HG03558 (cell line): Measurements from ENCODE around the gene IRGC.

Experiments
- ATAC-seq: cut with Tn5 transposase; IDR thresholded peaks from one replicate; pipeline ENCODE4 v1.9.1; 2021; ENCODE audit warnings: moderate number of reproducible peaks; ENCODE audit not compliant: unreplicated experiment; ENCODE audit errors: extremely low read depth

IRGC gene

GRCh38 chr19:43690444-43690843 is 25.4 kb upstream of the IRGC start:
- no peak for ATAC-seq

DNA sequence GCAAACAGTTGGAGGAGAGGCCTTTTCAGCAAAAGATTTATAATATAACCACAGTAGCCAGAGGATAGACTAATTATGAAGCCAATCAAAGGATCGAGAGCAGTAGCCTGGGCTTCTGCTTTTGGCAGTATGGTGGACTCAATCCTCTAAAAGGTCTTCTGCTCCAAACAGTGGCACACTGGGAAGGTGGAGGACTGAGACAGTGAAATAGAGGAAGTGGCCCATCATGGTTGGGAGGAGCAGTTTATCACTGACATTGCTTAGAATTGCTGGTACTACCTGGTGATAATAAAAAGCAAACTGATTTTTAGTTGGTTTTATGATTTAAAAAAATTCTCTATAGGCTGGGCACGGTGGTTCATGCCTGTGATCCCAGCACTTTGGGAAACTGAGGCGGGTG is 25.0 kb upstream of the IRGC start:
- no peak for ATAC-seq

- ATAC-seq = no peak
Measured at GRCh38 chr19:43691755-43692154, 24.1 kb upstream of the IRGC start.

- no peak for ATAC-seq
Measured at GRCh38 chr19:43692385-43692784, 23.5 kb upstream of the IRGC start.

DNA sequence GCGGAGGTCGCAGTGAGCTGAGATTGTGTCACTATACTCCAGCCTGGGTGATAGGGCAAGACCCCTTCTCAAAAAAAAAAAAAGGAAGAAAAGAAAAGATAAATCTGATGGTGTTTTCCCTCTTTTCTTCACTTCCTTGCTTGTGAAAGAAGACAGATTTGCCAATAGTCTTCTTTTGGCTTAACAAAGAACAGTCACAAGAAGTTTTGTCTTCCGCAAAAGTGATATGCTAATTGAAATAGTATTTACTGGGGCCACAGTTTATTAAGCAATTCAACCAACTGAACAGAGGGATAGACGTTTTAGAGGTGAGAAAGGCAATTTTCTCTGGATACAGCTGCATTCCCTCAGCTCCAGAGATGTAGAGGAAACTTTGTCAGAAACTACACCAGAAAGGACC is 23.0 kb upstream of the IRGC start:
- no peak for ATAC-seq

DNA sequence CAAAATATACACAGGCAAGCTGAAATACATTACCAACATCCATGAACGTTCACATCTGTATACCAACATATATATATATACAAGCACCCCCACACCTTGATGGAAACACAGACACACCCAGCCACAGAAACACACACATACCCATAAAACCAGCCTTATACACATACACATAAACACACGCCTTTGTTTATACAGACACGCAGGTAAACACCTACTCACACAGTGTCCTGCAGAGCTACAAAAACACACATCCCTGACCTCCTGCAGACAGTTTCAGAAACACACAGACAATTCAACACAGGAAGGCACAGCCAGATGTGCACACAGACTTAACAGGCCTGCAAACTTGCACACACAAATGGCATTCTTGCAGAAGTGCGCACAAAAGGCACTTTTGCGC is 21.3 kb upstream of the IRGC start:
- no peak for ATAC-seq

DNA sequence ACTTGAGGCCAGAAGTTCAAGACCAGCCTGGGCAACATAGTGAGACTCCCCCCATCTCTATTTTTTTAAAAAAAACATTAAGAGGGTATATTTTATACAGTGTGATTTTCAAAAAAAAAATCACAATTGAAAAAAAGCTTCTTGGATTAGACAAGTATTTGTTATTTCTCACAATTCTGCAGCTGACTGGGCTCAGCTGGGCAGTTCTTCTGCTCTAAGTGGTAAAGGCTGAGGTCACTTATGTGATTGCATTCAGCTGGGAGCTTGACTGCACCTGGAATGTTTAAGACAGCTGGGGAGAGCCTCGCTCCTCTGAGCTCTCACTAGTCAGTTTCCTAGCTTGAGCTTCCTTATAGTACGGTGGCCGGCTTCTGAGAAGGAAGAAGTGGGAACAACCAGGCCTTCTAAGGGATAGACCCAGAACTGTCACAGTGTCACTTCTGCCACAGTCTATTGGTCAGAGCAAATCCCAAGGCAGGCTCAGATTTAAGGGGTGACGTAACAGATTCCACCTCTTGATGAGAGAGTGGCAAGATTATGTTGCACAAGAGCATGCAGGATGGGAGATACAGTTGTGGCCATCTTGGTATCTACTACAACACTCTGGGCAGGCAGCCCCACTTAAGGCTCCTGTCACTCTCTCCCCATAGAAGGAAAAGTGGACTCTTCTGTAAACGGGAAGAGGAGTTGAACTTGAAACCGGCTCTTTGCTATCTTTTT is 19.7 kb upstream of the IRGC start:
- ATAC-seq = no peak

DNA sequence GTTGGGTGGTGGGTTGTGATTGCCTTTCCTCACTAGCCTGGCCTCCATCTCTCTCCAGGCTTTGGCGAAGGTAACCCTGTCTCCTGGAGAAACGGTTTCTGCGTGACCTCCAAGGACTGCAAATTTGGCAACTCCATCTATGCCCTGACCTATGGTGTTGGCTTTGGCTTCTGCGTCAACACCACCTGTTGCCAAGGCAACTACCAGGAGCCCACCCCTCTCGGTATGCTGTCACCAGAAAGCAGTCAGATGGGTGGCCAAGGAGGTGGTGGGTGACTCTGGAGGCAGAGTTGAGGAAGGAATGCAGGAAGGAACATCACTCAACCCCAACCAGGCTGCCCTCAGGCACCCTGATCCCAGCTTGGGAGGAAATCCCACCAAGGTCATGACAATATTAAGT is 18.6 kb upstream of the IRGC start:
- ATAC-seq = no peak

GRCh38 chr19:43699506-43700394 is 16.1 kb upstream of the IRGC start:
- ATAC-seq = no peak

GRCh38 chr19:43700395-43701000 is 15.4 kb upstream of the IRGC start:
- no peak for ATAC-seq

- no peak for ATAC-seq
Measured at GRCh38 chr19:43704002-43704705, 11.7 kb upstream of the IRGC start.

- ATAC-seq = no peak
Measured at GRCh38 chr19:43705729-43706128, 10.1 kb upstream of the IRGC start.

GRCh38 chr19:43707158-43707712 is 8.6 kb upstream of the IRGC start:
- ATAC-seq = no peak

DNA sequence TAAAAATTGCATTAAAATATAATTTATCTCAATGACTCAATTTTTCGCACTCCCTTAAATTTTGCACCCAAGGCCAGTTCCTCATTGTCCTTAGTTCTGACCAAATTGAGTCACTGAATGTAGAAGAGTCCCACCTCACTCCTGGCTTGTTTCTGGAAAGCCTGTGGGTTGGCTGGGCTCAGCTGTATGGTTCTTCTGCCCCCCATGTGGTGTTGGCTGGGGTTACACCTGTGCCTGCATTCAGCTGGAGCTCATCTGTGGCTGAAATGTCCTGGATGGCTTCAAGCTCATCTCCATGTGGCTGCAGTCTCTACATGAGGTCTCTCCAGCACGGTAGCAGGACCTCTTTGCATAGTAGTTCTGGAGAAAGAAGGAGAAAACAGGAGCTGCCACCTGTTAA is 7.2 kb upstream of the IRGC start:
- ATAC-seq = no peak

GRCh38 chr19:43711751-43712355 is 4.0 kb upstream of the IRGC start:
- ATAC-seq = no peak

DNA sequence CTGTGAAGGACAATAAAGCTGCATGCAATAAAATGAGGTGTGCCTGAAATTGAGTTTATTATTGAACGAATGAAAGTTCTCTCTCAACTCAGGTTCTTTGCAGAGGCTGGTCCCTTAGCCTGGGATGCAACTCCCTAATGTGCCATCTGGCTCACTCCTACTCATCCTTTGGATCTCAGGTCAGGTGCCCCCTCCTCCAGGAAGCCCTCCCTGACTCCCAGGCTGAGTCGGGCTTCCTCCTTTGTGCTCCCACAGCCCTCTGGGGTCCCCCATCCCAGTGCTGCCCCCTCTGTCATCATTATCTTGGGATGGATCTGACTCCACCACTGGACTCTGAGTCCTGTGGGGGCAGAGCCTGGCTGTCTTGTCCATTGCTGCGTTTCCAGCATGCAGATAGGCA is 2.7 kb upstream of the IRGC start:
- ATAC-seq = no peak

- no peak for ATAC-seq
Measured at GRCh38 chr19:43718627-43719377, 2.9 kb downstream of the IRGC start.

- no peak for ATAC-seq
Measured at GRCh38 chr19:43719378-43719868, 3.5 kb downstream of the IRGC start.

GRCh38 chr19:43719918-43720317 is 4.0 kb downstream of the IRGC start:
- ATAC-seq = no peak
